ENCODE measurements around the gene PLPPR2. TPM values are rescaled to one million over a fixed set of nuclear protein-coding genes. Genes with fewer than 3 reads are reported as not detected.
"Not testable (repeated sequence)": the region's sequence is repeated elsewhere in the genome, so short reads cannot be mapped to it uniquely, and the experiment has no call there.

Gene PLPPR2
- total RNA-seq, 1 donor from 2014 or later: 25.5 TPM

DNA sequence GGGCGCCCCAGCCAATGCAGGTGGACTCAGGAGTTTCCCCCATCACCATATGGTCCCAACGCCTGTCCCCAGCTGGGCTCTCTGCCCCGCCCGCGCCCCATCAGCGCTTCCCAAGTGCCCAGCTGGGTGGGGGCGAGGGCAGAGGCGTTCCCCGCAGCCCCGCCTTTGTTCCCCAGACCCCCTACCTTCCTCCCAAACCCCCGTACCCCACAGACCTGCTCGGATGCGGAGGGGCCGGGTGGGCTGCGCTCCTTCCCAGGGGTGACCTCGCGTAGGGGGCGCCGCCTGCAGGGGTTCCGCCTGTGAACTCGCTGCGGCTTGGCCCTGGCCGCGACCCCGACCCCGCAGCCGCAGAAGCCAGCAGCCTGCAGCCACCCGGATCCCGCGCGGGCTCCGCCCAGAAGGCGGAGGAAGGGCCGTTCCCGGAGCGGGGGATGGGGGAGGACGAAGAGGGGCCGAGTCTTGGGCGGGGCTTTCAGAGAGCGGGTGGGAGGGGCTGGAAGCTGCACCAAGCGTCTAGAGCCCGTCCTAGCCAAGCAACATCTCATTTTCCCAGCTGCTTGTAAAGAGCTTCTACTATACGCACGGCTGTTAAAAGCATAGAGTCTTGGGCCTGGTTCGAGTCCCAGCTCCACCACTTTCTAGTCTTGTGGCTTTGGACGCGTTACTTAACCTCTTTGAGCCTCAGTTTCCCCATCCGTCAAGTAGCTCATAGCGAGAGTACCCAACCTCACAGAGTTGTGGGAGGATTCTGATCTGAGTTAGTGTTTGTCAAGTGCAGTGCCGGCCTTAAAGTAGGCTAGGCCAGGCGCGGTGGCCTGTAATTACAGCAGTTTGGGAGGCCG is 15.8 kb upstream of the PLPPR2 start, which contains the start of gene RAB3D:
TSS of gene RAB3D (minus strand) at position 404 of the 845 bp plus-strand sequence. CDS start 2,258 bp downstream, outside the sequence.
- peak; percentile 96 for DNase-seq (ENCODE audit: low spot score)

DNA sequence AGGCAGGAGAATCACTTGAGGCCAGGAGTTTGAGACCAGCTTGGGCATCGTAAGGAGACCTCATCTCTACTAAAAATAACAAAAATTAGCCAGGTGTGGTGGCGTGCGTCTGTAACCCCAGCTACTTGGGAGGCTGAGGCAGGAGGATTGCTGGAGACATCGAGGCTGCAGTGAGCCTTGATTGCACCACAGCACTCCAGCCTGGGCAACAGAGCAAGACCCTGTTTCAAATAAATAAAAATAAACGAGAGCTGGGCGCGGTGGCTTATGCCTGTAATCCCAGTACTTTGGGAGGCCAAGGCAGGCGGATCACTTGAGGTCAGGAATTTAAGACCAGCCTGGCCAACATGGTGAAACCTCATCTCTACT is 15.1 kb upstream of the PLPPR2 start:
- DNase-seq (ENCODE audit: low spot score): not testable (repeated sequence)

DNA sequence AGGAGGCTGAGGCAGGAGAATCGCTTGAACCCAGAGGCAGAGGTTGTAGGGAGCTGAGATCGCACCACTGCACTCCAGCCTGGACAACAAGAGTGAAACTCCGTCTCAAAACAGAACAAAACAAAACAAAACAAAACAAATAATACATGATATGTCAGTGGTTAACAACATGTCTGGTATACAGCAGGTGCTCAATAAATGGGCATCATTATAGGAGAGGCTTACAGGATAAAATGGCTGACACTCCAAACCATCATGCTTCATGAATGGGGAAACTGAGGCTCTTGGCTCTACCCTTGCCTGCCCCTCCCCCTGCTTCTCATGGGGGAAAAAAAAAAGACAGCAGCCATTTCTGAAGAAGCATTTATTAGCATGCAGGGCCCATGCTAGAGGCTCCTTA is 12.8 kb upstream of the PLPPR2 start:
- DNase-seq (ENCODE audit: low spot score): no peak

DNA sequence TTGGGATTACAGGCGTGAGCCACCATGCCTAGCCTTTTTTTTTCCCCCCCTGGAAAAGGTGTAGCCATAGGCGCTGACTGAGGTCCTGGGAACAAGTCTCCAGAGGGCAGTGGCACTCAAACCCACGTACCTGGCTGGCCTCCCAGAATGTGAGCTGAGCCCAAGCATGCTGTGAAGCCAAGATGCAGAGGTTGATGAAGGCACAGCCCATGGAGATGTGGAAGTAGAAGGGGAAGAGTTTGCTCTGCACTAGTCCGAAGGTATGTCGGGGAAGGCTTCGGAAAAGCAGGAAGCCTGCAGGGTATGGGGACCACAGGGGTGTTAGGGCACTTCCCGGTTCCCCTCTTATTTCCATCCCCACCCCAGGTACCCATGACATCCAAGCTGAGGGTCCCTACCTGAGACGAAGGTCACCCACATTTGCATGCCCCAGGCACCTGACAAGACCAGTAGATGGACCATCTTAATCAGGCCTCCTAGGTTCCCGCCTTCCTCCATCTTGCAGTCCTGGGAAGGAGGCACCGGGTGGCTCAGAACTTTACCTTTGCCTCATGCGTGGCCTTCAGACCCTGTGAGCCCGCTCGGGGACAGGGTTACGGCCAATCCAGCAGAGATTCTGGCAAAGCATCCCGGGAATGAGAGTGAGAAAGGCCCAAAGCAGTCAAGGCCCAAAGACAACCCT is 10.0 kb upstream of the PLPPR2 start:
- DNase-seq (ENCODE audit: low spot score): no peak

DNA sequence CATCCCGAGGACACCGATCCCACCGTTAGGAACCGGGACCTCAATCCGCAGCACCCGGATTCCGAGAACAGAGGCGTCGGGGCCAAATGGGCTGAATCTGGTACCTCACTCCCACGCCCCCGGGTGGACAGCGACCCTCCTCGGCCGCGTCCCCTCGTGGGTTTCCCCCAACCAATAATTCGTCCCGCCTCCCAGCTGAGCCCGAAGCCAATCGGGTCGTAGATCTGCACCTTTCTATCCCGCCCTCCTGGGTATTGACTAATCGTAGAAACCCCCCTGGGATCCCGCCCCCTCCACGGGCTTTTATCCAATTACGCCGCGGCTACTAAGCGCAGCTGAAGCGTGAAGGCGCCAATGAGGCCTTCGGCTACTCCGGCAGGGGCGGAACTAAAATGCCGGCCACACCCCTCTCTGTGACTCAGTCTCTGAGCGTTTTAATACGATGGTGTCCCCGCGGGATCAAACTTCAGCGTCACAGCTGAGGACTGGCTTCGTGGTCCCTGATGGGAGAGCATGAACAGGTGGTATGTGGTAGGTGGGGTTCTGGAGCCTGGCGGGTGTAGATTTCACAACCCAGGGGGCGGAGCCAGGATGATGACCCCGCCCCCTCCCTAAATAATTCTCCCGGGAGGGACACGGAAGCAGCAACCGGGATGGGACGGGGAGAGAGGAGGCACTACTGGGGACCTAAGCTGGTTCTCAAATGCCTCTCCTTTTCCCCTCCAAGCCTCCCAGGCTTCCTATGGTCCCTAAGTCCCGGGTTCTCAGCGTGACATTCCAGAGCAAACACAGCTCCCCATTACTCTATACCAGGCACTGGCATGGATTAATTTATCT is 8.9 kb upstream of the PLPPR2 start, which contains the start of the genes CCDC159 and TMEM205:
TSS of gene CCDC159 (plus strand) at position 416 of the 837 bp plus-strand sequence. CDS start at position 504, 88 bp downstream.
TSS of gene TMEM205 (minus strand) at position 165 of the 837 bp plus-strand sequence. CDS start 649 bp downstream, outside the sequence.
- DNase-seq (ENCODE audit: low spot score): peak; percentile 100

DNA sequence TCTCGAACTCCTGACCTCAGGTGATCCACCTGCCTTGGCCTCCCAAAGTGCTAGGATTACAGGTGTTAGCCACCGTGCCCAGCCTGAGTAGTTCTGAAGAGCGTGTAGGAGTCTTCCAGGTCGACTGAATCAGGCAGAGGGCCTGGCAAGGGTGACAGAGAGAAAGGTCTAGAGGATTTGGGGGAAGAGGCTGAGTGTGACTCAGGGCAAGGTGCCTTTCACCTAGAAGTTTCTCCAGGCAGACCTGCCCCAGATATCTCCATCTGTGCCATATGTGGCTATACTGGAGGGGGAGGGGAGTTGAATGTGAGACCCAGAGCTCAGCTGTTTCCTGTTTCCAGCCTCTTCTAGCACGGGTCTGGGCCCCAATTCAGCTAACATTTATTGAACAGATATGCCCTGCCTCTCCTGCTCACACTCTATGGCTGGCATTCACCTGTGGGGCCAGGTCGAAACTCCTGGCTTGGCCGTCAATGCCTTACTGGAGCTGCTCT is 7.6 kb upstream of the PLPPR2 start:
- DNase-seq (ENCODE audit: low spot score): no peak

DNA sequence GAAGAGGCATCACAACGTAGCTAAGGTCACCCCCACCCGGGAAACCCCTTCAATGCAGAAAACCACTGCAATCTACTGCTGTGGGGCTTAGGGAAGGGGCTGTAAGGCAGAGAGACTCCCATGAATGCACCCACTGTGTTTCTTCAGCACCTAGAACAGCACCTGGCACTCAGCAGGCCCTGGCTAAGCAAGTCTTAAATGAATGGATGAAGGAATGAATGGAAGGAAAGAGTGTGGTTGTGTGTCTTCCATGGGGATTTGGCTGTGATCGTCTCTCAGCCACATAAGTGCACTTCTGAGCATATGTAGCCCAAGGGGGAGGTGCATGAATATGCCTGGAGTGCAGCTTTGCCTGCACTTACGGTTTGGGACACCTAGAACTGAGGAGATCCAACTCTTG is 6.1 kb upstream of the PLPPR2 start:
- no peak for DNase-seq (ENCODE audit: low spot score)

DNA sequence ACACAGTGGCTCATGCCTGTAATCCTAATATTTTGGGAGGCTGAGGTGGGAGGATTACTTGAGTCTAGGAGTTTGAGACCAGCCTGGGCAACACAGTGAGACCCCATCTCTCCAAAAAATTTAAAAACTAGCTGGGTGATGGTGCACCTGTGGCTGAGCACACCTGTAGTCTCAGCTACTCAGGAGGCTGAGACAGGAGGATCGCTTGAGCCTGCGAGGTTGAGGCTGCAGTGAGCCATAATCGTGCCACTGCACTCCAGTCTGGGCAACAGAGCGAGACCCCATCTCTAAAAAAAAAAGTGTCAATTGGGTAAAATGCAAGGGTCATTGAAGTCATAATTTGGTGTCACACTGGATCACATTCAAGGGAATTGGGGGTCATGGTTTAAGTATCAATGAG is 1.1 kb upstream of the PLPPR2 start:
- not testable (repeated sequence) for DNase-seq (ENCODE audit: low spot score)

DNA sequence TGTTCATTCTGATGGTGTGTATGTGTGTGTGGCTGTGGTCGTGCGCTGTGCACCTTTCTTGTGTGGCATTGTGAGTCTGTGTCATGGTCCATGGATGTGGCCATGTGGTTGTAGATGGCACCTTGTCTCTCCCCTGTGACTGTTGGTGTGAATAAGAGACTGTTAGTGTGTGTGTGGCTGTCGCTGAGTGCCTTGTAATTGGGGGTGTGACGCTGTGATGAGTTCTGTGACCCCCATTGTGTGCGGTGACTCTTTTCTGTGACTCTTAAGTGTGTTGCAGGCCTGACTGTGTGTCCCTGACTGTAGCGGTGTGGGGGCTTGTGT is 804 bp downstream of the PLPPR2 start:
- no peak for DNase-seq (ENCODE audit: low spot score)

DNA sequence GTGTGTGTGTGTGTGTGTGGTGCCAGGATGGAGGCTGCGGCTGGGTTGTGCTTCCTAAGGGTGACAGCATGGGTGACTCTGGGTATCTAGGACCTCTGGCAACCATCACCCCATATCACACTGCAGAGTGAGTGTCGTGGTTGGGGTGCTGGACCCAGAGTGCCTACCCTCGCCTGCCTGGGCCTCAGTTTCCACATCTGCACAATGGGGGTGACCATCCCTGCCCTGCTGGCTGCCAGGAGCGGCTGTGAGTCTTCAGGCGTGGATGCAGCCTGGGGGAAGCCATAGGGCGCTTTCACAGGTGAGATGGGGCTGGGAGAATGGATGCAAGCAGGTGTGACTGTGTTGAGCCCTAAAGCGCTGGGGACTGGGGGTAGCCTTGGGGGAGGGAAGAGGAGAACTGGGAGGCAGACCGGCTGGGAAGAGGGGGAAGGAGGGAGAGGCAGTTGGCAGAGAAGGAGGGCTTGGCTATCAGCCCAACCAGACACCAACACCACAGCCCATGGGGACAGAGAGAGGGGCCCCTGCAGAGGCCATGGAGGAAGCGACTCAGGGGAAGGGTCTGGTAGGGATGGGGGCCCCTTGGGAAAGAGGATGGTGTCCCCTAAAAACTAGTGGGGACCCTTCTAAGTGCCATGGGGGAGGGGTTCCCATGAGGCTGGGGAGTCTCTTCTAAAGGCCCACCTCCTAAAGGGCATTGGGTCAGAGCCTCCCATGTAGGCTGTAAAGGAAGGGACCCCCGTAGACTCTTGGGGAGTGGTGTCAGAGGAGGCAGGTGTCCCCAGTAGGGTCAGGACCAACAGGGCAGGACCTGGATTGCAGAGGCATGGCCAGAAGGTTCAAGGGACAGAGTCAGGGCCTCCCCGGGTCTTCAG is 1.7 kb downstream of the PLPPR2 start:
- no peak for DNase-seq (ENCODE audit: low spot score)

DNA sequence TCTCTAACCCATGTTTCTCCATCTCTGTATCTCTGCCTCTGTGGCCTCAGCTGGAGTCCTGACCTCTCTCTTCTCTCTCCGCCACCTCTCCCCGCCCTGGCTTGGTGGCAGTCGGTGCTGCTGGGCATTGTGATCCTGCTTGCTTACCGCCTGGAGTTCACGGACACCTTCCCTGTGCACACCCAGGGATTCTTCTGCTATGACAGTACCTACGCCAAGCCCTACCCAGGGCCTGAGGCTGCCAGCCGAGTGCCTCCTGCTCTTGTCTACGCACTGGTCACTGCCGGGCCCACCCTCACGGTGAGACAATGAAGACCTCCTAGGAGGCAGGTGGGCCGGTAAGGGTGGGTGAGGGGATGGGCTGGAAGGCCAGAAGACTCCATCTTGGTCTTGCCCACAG is 4.2 kb downstream of the PLPPR2 start:
- no peak for DNase-seq (ENCODE audit: low spot score)

DNA sequence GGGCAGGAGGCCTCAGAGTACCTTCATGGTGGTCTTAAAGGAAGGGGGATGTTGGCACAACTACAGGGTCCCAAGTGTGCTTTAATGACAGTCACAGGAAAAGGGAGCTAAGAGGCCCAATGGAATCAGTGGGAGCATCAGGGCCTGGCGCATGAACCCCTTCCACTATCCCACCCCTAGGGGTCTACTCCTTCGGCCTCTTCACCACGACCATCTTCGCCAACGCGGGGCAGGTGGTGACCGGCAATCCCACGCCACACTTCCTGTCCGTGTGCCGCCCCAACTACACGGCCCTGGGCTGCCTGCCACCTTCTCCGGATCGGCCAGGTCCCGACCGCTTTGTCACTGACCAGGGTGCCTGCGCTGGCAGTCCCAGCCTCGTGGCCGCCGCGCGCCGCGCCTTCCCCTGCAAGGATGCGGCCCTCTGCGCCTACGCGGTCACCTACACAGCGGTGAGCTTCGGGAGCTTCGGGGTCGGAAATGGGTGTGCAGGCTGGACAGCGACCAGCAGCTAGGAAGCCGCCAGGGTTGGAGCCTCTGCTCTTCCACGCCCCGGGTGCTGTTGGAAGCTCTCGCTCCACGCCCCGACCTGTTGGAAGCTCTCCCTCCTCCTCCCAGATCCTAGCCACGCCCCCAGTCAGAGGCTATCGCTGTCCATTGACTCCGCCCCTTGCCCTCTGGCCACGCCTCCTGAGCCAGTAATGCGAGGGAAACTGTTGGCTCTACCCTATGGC is 6.0 kb downstream of the PLPPR2 start:
- no peak for DNase-seq (ENCODE audit: low spot score)

DNA sequence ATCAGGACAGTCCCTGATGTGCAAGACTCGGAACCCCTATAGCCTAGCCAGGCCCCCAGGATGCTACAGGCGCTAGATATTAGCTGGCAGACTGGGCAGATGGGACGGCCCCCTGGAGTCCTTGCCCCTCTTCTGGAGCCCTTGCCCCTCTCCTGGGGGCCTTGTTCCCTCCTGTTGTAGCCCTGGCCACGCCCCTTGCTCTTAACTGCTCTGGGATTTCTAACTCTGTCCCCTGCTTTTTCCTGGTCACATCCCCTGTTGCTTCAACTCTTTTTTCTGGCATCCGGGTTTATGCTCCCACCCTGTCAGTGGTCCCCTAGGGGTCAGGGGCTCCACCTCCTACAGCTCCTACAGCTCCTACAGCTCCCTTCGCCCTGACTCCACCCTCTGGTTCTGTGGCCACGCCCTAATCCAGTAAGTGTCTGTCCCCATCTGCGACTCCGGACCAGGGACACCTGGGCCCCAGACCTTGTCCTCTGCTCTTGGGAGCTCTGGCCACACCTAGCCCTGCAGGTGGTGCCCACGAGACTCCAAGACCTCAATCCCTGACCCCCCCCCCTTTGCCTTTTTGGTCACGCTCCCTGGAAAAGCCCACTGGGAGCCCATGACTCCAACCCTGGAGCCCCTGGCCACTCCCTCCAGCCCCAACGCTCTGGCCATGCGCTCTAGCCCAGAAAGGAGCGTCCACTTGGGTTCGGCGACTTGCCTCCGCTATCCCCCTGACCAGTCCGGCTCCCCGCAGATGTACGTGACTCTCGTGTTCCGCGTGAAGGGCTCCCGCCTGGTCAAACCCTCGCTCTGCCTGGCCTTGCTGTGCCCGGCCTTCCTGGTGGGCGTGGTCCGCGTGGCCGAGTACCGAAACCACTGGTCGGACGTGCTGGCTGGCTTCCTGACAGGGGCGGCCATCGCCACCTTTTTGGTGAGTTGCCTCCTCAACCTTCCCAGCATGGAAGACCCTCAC is 6.8 kb downstream of the PLPPR2 start:
- no peak for DNase-seq (ENCODE audit: low spot score)

DNA sequence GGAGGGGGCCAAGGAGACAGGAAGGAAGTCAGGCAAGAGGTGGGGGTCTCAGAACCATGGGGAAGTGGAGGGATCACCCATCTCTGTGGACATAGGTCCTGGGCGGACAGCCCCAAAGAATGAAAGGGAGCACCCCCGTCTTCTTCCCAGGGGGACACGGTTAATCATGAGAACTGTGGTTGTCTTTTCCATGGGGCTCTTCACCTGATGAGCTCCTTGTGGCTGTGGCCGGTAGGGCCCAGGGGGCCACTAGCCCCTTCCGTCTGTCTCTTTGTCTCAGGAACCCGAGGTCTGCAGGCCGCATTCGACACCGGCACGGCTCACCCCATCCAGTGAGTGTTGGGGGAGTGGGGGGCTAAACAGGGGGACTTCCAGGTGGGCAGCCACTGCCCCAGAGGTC is 8.6 kb downstream of the PLPPR2 start:
- no peak for DNase-seq (ENCODE audit: low spot score)

DNA sequence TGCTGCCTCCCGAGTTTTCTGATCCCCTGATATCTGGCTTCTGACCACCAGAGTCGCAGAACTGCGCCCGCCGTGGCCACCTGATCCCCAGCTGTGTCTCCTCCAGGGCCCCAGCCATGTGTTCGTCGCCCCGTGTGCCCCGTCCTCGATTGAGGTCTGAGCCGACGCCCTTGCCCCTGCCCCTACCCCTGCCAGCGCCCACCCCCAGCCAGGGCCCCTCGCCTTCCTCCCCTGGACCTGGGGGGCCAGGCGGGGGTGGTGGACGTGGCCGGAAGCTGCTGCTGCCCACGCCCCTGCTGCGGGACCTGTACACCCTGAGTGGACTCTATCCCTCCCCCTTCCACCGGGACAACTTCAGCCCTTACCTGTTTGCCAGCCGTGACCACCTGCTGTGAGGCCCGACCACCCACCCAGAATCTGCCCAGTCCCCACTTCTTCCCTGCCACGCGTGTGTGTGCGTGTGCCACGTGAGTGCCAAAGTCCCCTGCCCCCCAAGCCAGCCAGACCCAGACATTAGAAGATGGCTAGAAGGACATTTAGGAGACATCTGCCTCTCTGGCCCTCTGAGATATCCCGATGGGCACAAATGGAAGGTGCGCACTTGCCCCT is 9.2 kb downstream of the PLPPR2 start:
- DNase-seq (ENCODE audit: low spot score): no peak

DNA sequence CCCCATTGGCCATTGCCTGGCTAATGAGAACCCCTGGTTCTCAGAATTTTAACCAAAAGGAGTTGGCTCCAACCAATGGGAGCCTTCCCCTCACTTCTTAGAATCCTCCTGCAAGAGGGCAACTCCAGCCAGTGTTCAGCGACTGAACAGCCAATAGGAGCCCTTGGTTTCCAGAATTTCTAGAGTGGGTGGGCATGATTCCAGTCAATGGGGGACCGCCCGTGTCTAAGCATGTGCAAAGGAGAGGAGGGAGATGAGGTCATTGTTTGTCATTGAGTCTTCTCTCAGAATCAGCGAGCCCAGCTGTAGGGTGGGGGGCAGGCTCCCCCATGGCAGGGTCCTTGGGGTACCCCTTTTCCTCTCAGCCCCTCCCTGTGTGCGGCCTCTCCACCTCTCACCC is 9.7 kb downstream of the PLPPR2 start:
- DNase-seq (ENCODE audit: low spot score): no peak

DNA sequence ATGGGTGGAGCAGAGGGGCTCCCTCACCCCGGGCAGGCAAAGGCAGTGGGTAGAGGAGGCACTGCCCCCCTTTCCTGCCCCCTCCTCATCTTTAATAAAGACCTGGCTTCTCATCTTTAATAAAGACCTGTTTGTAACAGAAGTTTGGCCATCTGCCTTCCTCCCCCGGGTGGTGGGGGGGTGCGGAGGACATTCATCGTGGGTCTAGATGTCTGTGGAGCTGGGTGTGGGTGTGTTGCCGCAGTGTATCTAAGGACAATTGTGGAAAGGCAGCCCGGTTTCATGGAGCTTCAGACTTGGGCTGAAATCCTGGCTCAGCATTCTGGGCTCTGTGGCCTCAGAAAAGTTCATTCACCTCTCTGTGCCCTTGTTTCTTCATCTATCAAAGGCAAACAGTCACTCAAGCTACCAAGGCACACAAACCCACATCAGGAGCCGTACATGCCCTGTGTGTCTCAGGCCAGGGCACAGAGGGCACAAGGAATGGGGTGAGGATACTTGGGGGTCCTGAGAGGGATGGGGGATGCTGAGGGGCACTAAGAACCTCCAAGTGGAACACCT is 10.4 kb downstream of the PLPPR2 start:
- no peak for DNase-seq (ENCODE audit: low spot score)

DNA sequence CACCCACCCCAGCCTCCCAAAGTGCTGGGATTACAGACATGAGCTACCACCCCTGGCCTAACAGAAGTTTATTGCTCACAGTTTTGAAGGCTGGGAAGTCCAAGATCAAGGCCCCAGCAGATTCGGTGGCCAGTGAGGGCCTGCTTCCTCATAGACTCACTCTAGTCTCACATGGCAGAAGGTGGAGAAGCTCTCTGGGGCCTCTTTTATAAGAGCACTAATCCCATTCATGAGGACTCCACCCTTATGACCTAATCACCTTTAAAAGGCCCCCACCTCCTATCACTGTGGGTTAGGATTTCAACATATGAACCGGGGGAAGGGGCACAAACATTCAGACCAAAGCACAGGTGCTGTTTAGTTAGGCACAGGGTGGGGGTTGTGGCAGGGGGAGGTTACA is 12.3 kb downstream of the PLPPR2 start:
- DNase-seq (ENCODE audit: low spot score): no peak
